ENCODE data around the gene RAI14.
A peak's percentile ranks its signal among the peaks of the same experiment; 100 is the strongest.

RAI14 gene

DNA sequence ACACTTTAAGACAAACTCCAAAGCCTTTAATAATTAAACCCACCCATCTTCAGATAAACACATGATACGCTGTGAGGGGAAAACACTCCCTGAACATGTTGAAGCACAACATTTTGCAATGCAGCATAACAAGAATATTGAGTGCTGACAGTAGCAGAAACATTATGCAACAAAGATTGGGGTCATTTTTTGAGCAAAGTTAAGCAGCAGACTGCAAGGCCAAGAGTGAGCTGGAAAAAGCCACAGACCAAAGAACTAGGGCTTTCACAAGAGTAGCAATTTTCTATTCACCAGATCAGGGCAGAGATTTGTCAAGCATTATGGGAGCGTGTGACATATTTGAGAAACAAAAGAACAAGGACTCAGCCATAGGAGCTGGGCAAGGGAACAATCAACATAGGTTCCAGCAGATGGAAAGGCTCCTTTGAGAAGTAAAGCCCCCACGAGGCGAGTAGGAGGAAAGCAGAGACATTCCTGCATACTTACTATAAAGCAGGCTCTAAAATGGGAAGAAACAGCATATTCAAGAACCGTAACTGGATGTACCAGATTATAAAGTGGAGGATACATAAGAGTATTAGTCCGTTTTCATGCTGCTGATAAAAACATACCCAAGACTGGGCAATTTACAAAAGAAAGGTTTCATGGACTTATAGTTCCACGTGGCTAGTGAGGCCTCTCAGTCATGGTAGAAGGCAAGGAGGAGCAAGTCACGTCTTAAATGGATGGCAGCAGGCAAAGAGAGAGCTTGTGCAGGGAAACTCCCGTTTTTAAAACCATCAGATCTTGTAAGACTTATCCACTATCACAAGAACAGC is 178.1 kb downstream of the RAI14 start:
- Histone ChIP-seq H3K23ac (ENCODE audit: low read length) (no peak overlapping the region), H2AFZ (ENCODE audit: insufficient read depth, low read length, poor library complexity) (no peak overlapping the region)
- WGBS (ENCODE audit: extremely low coverage, insufficient coverage, insufficient read length), result no CpG with 5 or more reads among the region's 9 CpGs

DNA sequence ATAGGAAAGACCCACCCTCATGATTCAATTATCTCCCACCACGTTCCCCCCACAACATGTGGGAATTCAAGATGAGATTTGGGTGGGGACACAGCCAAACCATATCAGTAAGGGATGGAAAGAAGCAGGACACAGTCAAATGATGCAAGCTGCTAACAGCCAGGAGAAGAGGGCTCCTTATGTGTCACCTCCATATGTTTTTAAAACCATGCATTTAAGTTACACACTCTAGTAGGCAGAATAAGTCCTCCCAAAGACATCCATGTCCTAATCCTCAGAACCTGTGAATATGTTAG is 178.6 kb downstream of the RAI14 start:
- no peaks in the 10 kb centered on the region for H3K9me3 ChIP-seq (ENCODE audit: insufficient read depth, low read depth, low read length)
- H2AK5ac ChIP-seq (ENCODE audit: low read length), result no peak overlapping the region
- H3K4me2 ChIP-seq (ENCODE audit: low read length), result no peak overlapping the region
- no peak overlapping the region for H4K8ac ChIP-seq (ENCODE audit: low read depth, low read length)
- H3K79me1 ChIP-seq (ENCODE audit: low read length), result peaks cover 6% of the 10 kb centered on the region
- H2AFZ ChIP-seq (ENCODE audit: insufficient read depth, low read length, poor library complexity), result no peak overlapping the region
- WGBS (ENCODE audit: extremely low coverage, insufficient coverage, insufficient read length), result no CpG with 5 or more reads among the region's 1 CpG
- no peaks in the 10 kb centered on the region for H3K4me1 ChIP-seq (ENCODE audit: control insufficient read depth in 1 of 2, insufficient read depth in 2 of 2, low read length in 2 of 2)
- H3K79me2 ChIP-seq (ENCODE audit: control insufficient read depth, insufficient read depth, low read length, poor library complexity), result peaks cover 1% of the 10 kb centered on the region
- no peak overlapping the region for H3K18ac ChIP-seq (ENCODE audit: low read length)
- no peak overlapping the region for H4K12ac ChIP-seq (ENCODE audit: low read depth, low read length)
- H3K36me3 ChIP-seq (ENCODE audit: control insufficient read depth in 1 of 2, insufficient read depth in 2 of 2, low read length in 2 of 2), result peaks cover 14 to 17% of the 10 kb centered on the region in 2 experiments
- no peak for DNase-seq
- no peak overlapping the region for H3K4ac ChIP-seq (ENCODE audit: low read depth, low read length)
- no peak overlapping the region for H3K14ac ChIP-seq (ENCODE audit: low read length)
- H3K27ac ChIP-seq (ENCODE audit: low read depth, low read length), result no peak overlapping the region
- no peak overlapping the region for H2BK5ac ChIP-seq (ENCODE audit: low read depth, low read length, poor library complexity)
- H2BK12ac ChIP-seq (ENCODE audit: low read length), result no peak overlapping the region
- no peak overlapping the region for H3K23ac ChIP-seq (ENCODE audit: low read length)
- no peak overlapping the region for H3K9ac ChIP-seq (ENCODE audit: low read length)
- no peak overlapping the region for H4K91ac ChIP-seq (ENCODE audit: low read depth, low read length)
- H3K27me3 ChIP-seq (ENCODE audit: insufficient read depth, low read length), result no peaks in the 10 kb centered on the region
- no peak overlapping the region for H2BK120ac ChIP-seq (ENCODE audit: insufficient read depth, low read length, poor library complexity)
- no peak overlapping the region for H3K4me3 ChIP-seq (ENCODE audit: low read depth, low read length)

More for the DNA sequence above, 178.1 kb downstream of the RAI14 start:
- Histone ChIP-seq H3K14ac (ENCODE audit: low read length) (no peak overlapping the region), H3K79me2 (ENCODE audit: control insufficient read depth, insufficient read depth, low read length, poor library complexity) (peaks cover 1% of the 10 kb centered on the region), H4K8ac (ENCODE audit: low read depth, low read length) (no peak overlapping the region), H3K9me3 (ENCODE audit: insufficient read depth, low read depth, low read length) (no peaks in the 10 kb centered on the region), H3K36me3 (ENCODE audit: control insufficient read depth in 1 of 2, insufficient read depth in 2 of 2, low read length in 2 of 2) (peaks cover 14 to 18% of the 10 kb centered on the region in 2 experiments), H4K91ac (ENCODE audit: low read depth, low read length) (no peak overlapping the region), H3K4ac (ENCODE audit: low read depth, low read length) (no peak overlapping the region), H3K27me3 (ENCODE audit: insufficient read depth, low read length) (no peaks in the 10 kb centered on the region), H2BK12ac (ENCODE audit: low read length) (no peak overlapping the region), H3K4me3 (ENCODE audit: low read depth, low read length) (no peak overlapping the region), H2BK5ac (ENCODE audit: low read depth, low read length, poor library complexity) (peak overlapping the region; percentile 16), H4K12ac (ENCODE audit: low read depth, low read length) (no peak overlapping the region), H2AK5ac (ENCODE audit: low read length) (no peak overlapping the region), H2BK120ac (ENCODE audit: insufficient read depth, low read length, poor library complexity) (no peak overlapping the region), H3K79me1 (ENCODE audit: low read length) (peaks cover 6% of the 10 kb centered on the region), H3K4me1 (ENCODE audit: control insufficient read depth in 1 of 2, insufficient read depth in 2 of 2, low read length in 2 of 2) (no peaks in the 10 kb centered on the region), H3K27ac (ENCODE audit: low read depth, low read length) (no peak overlapping the region), H3K18ac (ENCODE audit: low read length) (no peak overlapping the region), H3K4me2 (ENCODE audit: low read length) (no peak overlapping the region), H3K9ac (ENCODE audit: low read length) (no peak overlapping the region)
- peak in 1 of 2 donors; percentile 61 for DNase-seq

DNA sequence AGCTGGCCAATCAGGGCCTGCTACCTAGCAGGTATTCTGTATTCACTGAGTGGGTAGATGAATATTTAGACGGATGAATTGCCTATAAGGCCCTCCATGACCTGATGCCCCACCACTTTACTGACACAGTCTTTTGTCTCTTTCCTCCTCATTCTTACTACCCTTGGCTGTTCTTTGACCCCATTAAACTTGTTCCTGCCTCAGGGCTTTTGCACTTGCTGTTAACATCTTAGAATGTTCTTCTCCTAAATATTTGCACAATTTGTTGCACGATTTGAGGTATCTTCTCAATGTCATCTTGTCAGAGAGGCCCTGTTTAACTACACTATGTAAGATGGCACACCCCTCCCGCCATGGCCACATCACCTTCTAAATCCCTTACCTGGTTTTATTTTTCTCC is 179.5 kb downstream of the RAI14 start:
- Histone ChIP-seq H3K14ac (ENCODE audit: low read length) (no peak overlapping the region), H3K27me3 (ENCODE audit: insufficient read depth, low read length) (no peaks in the 10 kb centered on the region), H4K12ac (ENCODE audit: low read depth, low read length) (no peak overlapping the region), H2BK120ac (ENCODE audit: insufficient read depth, low read length, poor library complexity) (no peak overlapping the region), H2AK5ac (ENCODE audit: low read length) (no peak overlapping the region), H3K23ac (ENCODE audit: low read length) (no peak overlapping the region), H3K79me2 (ENCODE audit: control insufficient read depth, insufficient read depth, low read length, poor library complexity) (peaks cover 1% of the 10 kb centered on the region), H3K36me3 (ENCODE audit: control insufficient read depth in 1 of 2, insufficient read depth in 2 of 2, low read length in 2 of 2) (peaks cover 7 to 8% of the 10 kb centered on the region in 2 experiments), H2BK12ac (ENCODE audit: low read length) (no peak overlapping the region), H3K4me3 (ENCODE audit: low read depth, low read length) (no peak overlapping the region), H4K8ac (ENCODE audit: low read depth, low read length) (no peak overlapping the region), H3K27ac (ENCODE audit: low read depth, low read length) (no peak overlapping the region), H2AFZ (ENCODE audit: insufficient read depth, low read length, poor library complexity) (no peak overlapping the region), H2BK5ac (ENCODE audit: low read depth, low read length, poor library complexity) (no peak overlapping the region), H3K18ac (ENCODE audit: low read length) (no peak overlapping the region), H3K79me1 (ENCODE audit: low read length) (peaks cover 6% of the 10 kb centered on the region), H4K91ac (ENCODE audit: low read depth, low read length) (no peak overlapping the region), H3K9ac (ENCODE audit: low read length) (no peak overlapping the region), H3K4me1 (ENCODE audit: control insufficient read depth in 1 of 2, insufficient read depth in 2 of 2, low read length in 2 of 2) (no peaks in the 10 kb centered on the region), H3K4ac (ENCODE audit: low read depth, low read length) (no peak overlapping the region), H3K9me3 (ENCODE audit: insufficient read depth, low read depth, low read length) (no peaks in the 10 kb centered on the region), H3K4me2 (ENCODE audit: low read length) (no peak overlapping the region)
- no peak for DNase-seq
- WGBS (ENCODE audit: extremely low coverage, insufficient coverage, insufficient read length), result no CpG with 5 or more reads among the region's 3 CpGs

- Histone ChIP-seq H4K91ac (ENCODE audit: low read depth, low read length) (peak within 1 kb of the TSS; percentile 53), H4K12ac (ENCODE audit: low read depth, low read length) (peak within 1 kb of the TSS; percentile 46), H3K27me3 (ENCODE audit: insufficient read depth, low read length) (no peaks in the 10 kb centered on the region), H3K4ac (ENCODE audit: low read depth, low read length) (no peak within 1 kb of the TSS), H2BK120ac (ENCODE audit: insufficient read depth, low read length, poor library complexity) (peak within 1 kb of the TSS; percentile 2), H2AFZ (ENCODE audit: insufficient read depth, low read length, poor library complexity) (peak within 1 kb of the TSS; percentile 74), H3K79me1 (ENCODE audit: low read length) (peaks cover 6% of the 10 kb centered on the region), H3K27ac (ENCODE audit: low read depth, low read length) (peak within 1 kb of the TSS; percentile 65), H3K14ac (ENCODE audit: low read length) (no peak within 1 kb of the TSS), H3K79me2 (ENCODE audit: control insufficient read depth, insufficient read depth, low read length, poor library complexity) (peaks cover 1% of the 10 kb centered on the region), H3K9ac (ENCODE audit: low read length) (peak within 1 kb of the TSS; percentile 88), H3K36me3 (ENCODE audit: control insufficient read depth in 1 of 2, insufficient read depth in 2 of 2, low read length in 2 of 2) (peaks cover 0 to under 1% of the 10 kb centered on the region in 2 experiments), H3K23ac (ENCODE audit: low read length) (no peak within 1 kb of the TSS), H4K8ac (ENCODE audit: low read depth, low read length) (peak within 1 kb of the TSS; percentile 24), H2BK5ac (ENCODE audit: low read depth, low read length, poor library complexity) (peak within 1 kb of the TSS; percentile 10), H2AK5ac (ENCODE audit: low read length) (no peak within 1 kb of the TSS), H3K4me1 (ENCODE audit: control insufficient read depth in 1 of 2, insufficient read depth in 2 of 2, low read length in 2 of 2) (peaks cover 0 to 2% of the 10 kb centered on the region in 2 experiments), H3K4me3 (ENCODE audit: low read depth, low read length) (peak within 1 kb of the TSS; percentile 96), H3K9me3 (ENCODE audit: insufficient read depth, low read depth, low read length) (peaks cover 6% of the 10 kb centered on the region), H3K4me2 (ENCODE audit: low read length) (peak within 1 kb of the TSS; percentile 81), H3K18ac (ENCODE audit: low read length) (no peak within 1 kb of the TSS), H2BK12ac (ENCODE audit: low read length) (no peak within 1 kb of the TSS)
- DNase-seq, result peak; percentile 97 to 99
- no CpG with 5 or more reads among the region's 73 CpGs for whole genome bisulfite sequencing (ENCODE audit: extremely low coverage, insufficient coverage, insufficient read length)
Measured at GRCh38 chr5:34838785-34839714, 182.9 kb downstream of the RAI14 start, which contains the start of gene TTC23L. Gene TTC23L (plus strand): TSS chr5:34839164. CDS start chr5:34840672, 1,508 bp downstream.

Measured in trophoblast cell (in vitro differentiated cells and primary cell).